ENCODE measurements around the gene OAT. TPM values are rescaled to one million over a fixed set of nuclear protein-coding genes. Genes with fewer than 3 reads are reported as not detected.

The OAT gene
- total and polyA plus RNA-seq, 7 donors, result 37.9 to 147 (median 117) TPM

- Histone ChIP-seq H3K4me3 (no peak overlapping the region), H3K27ac (no peak overlapping the region), H3K36me3 (no peaks in the 10 kb centered on the region), H3K9me3 (no peaks in the 10 kb centered on the region), H3K4me1 (peaks cover 0 to 15% (median 11%) of the 10 kb centered on the region in 4 donors), H3K27me3 (peaks cover 0 to 2% (median 0%) of the 10 kb centered on the region in 3 donors)
- WGBS, 2 donors, result 73 to 81% methylated on average over 10 of the region's 10 CpGs
- TF ChIP-seq POLR2A (IDR thresholded peaks at IDR 0.05), result no peak
- TF ChIP-seq EP300 (IDR thresholded peaks at IDR 0.05), result no peak
- no peak for TF ChIP-seq POLR2AphosphoS5 (IDR thresholded peaks at IDR 0.05)
- TF ChIP-seq CTCF (IDR thresholded peaks at IDR 0.05), result no peak
- peak; percentile 58 for DNase-seq
- intact Hi-C loops (cut with DNase I), result loop anchor here (5.0 kb wide), 2 partner anchors 130 to 805 kb away; no protein-coding TSS in a partner anchor
Observed at GRCh38 chr10:124387078-124387874, 31.4 kb downstream of the OAT start.

GRCh38 chr10:124386186-124387077, 32.3 kb downstream of the OAT start:
- H3K9me3 ChIP-seq, result no peaks in the 10 kb centered on the region
- TF ChIP-seq POLR2A (IDR thresholded peaks at IDR 0.05), result no peak
- TF ChIP-seq POLR2AphosphoS5 (IDR thresholded peaks at IDR 0.05), result no peak
- no peak for TF ChIP-seq EP300 (IDR thresholded peaks at IDR 0.05)
- TF ChIP-seq CTCF (IDR thresholded peaks at IDR 0.05), result no peak
- peaks cover 0 to 15% (median 11%) of the 10 kb centered on the region in 4 donors for H3K4me1 ChIP-seq
- intact Hi-C loops (cut with DNase I), result loop anchor here (5.0 kb wide), 2 partner anchors 129 to 804 kb away; no protein-coding TSS in a partner anchor
- DNase-seq, result peak; percentile 60
- WGBS, 2 donors, result 81 to 87% methylated on average over 21 of the region's 21 CpGs
- H3K36me3 ChIP-seq, result no peaks in the 10 kb centered on the region
- no peak overlapping the region for H3K4me3 ChIP-seq
- peaks cover 0 to 3% (median 0%) of the 10 kb centered on the region in 3 donors for H3K27me3 ChIP-seq
- no peak overlapping the region for H3K27ac ChIP-seq

- Histone ChIP-seq H3K27me3 (peaks cover 0 to 5% (median 0%) of the 10 kb centered on the region in 3 donors), H3K4me1 (peaks cover 0 to 15% (median 11%) of the 10 kb centered on the region in 4 donors), H3K4me3 (no peak overlapping the region), H3K27ac (no peak overlapping the region), H3K36me3 (no peaks in the 10 kb centered on the region), H3K9me3 (no peaks in the 10 kb centered on the region)
- intact Hi-C loops (cut with DNase I), result loop anchor here (5.0 kb wide), 2 partner anchors 128 to 803 kb away; no protein-coding TSS in a partner anchor
- 92% methylated on average over 12 of the region's 12 CpGs for WGBS, 2 donors
- no peak for TF ChIP-seq EP300 (IDR thresholded peaks at IDR 0.05)
- TF ChIP-seq POLR2A (IDR thresholded peaks at IDR 0.05), result no peak
- TF ChIP-seq CTCF (IDR thresholded peaks at IDR 0.05), result no peak
- no peak for TF ChIP-seq POLR2AphosphoS5 (IDR thresholded peaks at IDR 0.05)
- DNase-seq, result peak; percentile 30
Observed at GRCh38 chr10:124385627-124386185, 33.0 kb downstream of the OAT start.

- intact Hi-C loops (cut with DNase I), result loop anchor here (5.0 kb wide), 2 partner anchors 127 to 802 kb away; no protein-coding TSS in a partner anchor
- WGBS, 2 donors, result 93 to 94% methylated on average over 7 of the region's 7 CpGs
Observed at GRCh38 chr10:124384591-124385190, 34.0 kb downstream of the OAT start.

More at GRCh38 chr10:124384591-124385190, 34.0 kb downstream of the OAT start:
- DNase-seq, result peak; percentile 42
- Histone ChIP-seq H3K4me1 (peaks cover 0 to 12% (median 11%) of the 10 kb centered on the region in 4 donors), H3K9me3 (no peaks in the 10 kb centered on the region), H3K4me3 (no peak overlapping the region), H3K27me3 (peaks cover 0 to 6% (median 0%) of the 10 kb centered on the region in 3 donors), H3K27ac (no peak overlapping the region), H3K36me3 (no peaks in the 10 kb centered on the region)
- no peak for TF ChIP-seq EP300 (IDR thresholded peaks at IDR 0.05)
- TF ChIP-seq POLR2AphosphoS5 (IDR thresholded peaks at IDR 0.05), result no peak
- no peak for TF ChIP-seq CTCF (IDR thresholded peaks at IDR 0.05)
- TF ChIP-seq POLR2A (IDR thresholded peaks at IDR 0.05), result no peak
